GM13977 (cell line): ENCODE data around the gene RNASE2.
"Not testable (repeated sequence)": the region's sequence is repeated elsewhere in the genome, so short reads cannot be mapped to it uniquely, and the experiment has no call there.

ENCODE experiments used
- DNase-seq: peaks from one replicate; pipeline ENCODE4 v3.0.0; 2012; ENCODE audit warnings: low spot score
- in situ Hi-C: fragments of 300-500 bp; cut with MboI; formaldehyde crosslinking; loops from one replicate; pipeline ENCODE4 v1.12.0; 2022; ENCODE audit warnings: low sequenced_read_pairs, low pct_unique_long_range_greater_than_20kb, mixed read lengths, inconsistent platforms; ENCODE audit not compliant: unreplicated experiment
- TF ChIP-seq, protein P1 (sequence below): IDR thresholded peaks from 2 replicates; pipeline ENCODE4 v1.5.1; 2012; ENCODE audit warnings: mild to moderate bottlenecking, control low read depth; ENCODE audit not compliant: insufficient read depth; ENCODE audit errors: extremely low read depth, missing control alignments

The RNASE2 gene

DNA sequence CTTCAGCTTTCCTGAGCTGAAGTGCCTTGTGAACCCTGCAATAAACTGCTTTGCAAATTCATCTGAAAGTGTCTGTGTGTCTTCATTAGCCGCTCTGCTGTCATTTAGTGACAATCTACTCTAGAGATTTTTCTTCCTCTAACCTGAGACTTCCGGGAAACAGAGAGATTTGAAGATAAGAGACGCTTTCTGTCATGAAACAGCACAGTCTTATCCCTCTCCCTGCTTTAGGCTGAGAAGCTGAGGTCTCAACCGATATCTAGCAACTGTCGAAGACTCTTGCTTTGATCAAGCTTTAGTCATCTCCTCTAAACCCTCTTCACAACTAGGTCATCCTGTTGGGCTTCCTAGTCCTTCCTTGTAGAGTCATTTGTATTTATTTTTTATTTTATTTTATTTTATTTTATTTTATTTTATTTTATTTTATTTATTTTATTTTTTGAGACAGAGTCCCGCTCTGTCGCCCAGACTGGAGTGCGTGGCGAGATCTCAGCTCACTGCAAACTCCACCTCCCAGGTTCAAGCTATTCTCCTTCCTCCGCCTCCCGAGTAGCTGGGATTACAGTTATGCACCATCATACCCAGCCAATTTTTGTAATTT, 1.2 kb downstream of the RNASE2 start:
- no peak for DNase-seq
- TF ChIP-seq, protein P1, sequence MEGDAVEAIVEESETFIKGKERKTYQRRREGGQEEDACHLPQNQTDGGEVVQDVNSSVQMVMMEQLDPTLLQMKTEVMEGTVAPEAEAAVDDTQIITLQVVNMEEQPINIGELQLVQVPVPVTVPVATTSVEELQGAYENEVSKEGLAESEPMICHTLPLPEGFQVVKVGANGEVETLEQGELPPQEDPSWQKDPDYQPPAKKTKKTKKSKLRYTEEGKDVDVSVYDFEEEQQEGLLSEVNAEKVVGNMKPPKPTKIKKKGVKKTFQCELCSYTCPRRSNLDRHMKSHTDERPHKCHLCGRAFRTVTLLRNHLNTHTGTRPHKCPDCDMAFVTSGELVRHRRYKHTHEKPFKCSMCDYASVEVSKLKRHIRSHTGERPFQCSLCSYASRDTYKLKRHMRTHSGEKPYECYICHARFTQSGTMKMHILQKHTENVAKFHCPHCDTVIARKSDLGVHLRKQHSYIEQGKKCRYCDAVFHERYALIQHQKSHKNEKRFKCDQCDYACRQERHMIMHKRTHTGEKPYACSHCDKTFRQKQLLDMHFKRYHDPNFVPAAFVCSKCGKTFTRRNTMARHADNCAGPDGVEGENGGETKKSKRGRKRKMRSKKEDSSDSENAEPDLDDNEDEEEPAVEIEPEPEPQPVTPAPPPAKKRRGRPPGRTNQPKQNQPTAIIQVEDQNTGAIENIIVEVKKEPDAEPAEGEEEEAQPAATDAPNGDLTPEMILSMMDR: no peak
- in situ Hi-C loops: no loop called here

DNA sequence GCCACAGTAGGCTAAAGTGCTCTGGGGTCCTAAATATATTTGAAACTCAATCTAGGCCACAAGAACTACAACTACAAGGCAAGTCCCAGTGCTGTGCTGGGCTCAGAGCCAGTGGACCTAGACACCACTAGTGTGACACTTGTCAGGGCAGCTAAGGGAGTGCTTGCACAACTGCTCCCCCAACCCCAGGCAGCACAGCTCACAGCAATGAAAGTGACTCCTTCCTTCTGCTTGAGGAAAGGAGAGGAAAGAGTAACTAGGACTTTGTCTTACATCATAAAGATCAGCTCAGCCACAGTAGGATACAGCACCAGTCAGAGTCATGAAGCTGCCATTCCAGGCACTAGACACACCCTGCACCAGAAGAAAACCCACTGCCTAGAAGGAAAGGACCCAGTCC, 3.7 kb downstream of the RNASE2 start:
- in situ Hi-C loops, DNase-seq: not testable (repeated sequence)

DNA sequence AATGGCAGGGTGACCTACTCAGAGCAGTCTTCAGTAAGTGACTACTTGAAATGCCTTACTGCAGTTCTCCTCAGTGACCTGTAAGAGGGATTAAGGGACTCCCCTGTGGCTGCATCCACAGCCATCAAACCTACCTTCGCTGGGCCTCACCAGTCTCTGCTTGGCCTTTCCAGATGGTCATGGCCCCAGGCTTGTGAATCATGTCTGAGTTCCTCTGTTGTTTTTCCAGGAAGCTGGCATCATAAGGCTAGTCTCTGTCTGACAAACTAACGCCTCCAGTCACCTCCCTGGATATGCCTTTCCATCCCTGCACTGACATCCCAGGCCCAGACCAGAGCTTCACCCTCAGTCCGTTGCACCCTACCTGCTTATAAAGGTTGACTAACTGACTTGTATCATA, 14.0 kb downstream of the RNASE2 start:
- TF ChIP-seq, protein P1: no peak
- in situ Hi-C loops: no loop called here
- no peak for DNase-seq

DNA sequence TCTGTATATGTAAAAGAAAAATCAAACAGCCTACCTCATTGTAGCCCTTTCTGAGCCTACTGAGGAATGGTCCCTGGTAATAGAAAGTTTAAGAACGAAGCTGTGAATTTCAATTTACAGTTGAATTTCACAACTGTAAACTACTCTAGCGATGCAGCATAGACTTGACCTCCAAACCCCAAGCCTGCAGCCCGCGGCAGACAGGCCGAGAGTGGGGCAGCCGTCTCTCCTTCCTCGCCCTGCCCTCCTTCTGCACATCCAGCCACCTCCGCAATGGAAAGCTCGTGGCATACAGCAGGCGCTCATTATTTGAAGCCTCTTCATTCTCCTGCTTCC, 15.3 kb downstream of the RNASE2 start:
- no peak for DNase-seq
- in situ Hi-C loops: no loop called here
- TF ChIP-seq, protein P1: no peak

DNA sequence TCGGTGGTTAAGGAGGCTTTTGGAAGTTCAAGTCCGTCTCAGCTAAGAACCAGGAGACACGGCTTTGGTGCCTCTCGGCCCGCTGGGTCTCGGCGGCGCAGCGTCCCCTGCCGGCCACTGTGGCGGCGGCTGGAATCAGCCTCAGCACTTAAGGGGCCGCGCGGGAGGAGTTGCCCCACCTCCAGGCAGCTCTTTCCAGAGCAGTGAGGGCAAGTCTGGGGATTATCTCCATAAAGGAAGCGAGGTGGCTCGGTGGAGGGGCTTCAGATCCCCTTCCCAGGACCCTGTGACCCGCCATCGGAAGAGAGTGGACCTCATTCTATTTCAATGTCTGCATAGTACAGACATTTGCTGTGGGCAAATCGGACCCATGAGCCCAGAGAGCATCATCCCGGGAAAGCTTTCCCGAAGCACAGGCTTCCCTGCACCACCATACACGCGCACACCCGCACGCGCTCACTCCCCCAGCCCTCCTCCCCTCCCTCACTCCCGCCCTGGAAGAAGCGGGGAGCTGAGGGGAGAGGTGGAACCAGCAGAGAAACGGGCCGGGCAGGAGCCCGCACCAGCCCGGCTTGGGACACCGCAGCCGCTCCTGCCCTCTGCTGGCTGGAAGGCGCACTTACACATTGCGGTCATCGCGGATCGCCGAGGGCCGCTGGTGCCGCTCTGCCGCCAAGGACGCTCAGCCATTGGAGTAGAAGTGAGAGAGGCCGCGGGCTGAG, 15.9 kb downstream of the RNASE2 start:
- in situ Hi-C loops: no loop called here
- TF ChIP-seq, protein P1: peak; percentile 98
- peak; percentile 83 for DNase-seq

DNA sequence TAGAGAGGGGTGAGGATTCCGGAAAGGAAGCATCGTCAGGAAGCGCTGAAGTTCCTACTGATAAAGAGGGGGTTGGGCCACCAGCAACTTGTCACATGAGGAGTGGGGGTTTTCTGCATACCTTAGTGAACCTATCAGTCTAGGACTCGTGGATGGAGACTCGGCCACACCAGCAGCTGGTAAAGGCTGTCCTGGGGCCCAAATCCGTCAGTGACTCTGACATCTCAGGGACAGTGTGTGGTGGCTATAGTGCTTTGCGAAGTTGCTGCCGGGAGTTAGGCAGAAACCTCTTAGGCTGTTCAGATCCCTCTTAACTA, 16.4 kb downstream of the RNASE2 start:
- in situ Hi-C loops: no loop called here
- TF ChIP-seq, protein P1: no peak

DNA sequence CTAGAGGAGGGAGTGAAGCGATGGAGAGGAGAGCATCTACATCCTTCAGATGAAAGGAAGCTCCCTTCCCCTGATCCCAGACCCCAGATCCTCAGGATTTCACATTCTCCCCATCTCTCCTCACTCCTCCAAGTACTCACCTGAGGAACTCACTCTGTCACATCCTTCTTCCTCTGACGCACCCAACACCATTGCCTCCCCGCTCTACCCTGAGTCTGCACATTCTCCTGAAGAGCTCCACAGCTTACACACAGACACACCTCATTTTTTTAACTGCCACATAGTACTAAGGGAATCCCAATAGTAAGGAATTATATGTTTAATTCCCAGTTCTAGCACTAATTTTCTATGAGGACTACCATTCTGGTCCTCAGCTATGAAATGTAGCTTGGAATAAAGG, 18.2 kb downstream of the RNASE2 start:
- no peak for DNase-seq
- TF ChIP-seq, protein P1: no peak
- in situ Hi-C loops: no loop called here

More for the DNA sequence above, 16.4 kb downstream of the RNASE2 start:
- no peak for DNase-seq
